Stimulated activated CD8-positive, alpha-beta memory T cell treated with anti-CD3 and anti-CD28 coated beads, Interleukin-4, amount 100 ng/mL, for 1 hour (primary cell): ENCODE measurements around the gene NANS.
"Not testable (repeated sequence)": the region's sequence is repeated elsewhere in the genome, so short reads cannot be mapped to it uniquely, and the experiment has no call there.

Experiments used
- DNase-seq, 2 donors: peaks; one replicate each; pipeline ENCODE4 v3.0.0-alpha.2; 2020; ENCODE audit warnings: low read depth in 2 of 2, low spot score in 1 of 2

NANS gene

GRCh38 chr9:98075332-98075805, 18.8 kb downstream of the NANS start:
- DNase-seq, result no peak

DNA sequence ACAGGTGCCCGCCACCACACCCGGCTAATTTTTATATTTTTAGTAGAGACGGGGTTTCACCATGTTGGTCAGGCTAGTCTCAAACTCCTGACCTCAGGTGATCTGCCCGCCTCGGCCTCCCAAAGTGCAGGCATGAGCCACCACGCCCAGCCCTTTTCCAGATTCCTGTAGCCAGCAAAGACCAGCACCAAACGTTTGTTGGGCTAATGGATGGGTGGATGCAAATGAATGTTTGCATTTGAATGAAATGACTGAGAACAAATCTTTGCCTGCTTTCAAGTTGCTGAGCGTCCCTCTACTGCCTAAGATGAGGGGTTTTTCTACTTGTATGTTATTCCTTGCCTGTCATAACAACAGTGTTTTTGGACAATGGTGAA, 20.0 kb downstream of the NANS start:
- DNase-seq, result not testable (repeated sequence)

DNA sequence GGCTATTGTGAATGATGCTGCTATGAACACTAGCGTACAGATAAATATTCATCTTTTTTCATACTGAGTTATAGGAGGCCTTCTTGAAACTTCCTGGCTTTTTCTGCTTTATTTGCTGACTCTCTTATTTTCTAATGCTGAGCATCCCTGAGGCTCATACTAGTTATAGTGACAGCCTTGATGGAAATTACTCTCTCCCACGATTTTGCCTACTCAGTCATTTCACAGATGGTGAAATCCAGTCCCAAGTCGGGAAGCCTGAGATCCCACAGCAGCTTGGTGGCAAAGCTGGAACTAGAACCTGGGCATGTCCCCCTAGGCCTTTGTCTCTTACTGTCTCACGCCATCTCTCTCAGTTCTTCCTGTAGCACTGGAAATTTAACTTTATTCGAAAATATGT, 22.4 kb downstream of the NANS start:
- DNase-seq, result no peak

DNA sequence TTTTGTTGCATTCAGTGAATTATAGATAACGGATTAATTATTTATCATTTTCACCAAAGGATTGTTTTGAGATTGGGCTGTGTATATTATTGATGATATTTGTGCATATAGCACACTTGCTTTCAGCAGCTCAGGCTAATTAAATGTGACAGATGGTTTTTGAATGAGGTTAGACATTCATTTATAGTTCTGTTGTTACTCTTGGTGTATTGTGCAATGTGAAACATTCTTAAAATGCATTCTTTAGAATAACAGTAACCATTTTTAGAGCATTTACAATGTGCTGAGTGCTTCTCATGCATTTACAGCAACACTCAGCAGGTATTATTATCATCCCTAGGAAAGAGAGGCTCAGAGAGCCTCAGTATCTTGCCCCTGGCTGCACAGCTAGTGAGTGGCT, 23.8 kb downstream of the NANS start:
- no peak for DNase-seq

- no peak for DNase-seq
These were observed 24.2 kb downstream of the NANS start for GRCh38 chr9:98080780-98081179.

DNA sequence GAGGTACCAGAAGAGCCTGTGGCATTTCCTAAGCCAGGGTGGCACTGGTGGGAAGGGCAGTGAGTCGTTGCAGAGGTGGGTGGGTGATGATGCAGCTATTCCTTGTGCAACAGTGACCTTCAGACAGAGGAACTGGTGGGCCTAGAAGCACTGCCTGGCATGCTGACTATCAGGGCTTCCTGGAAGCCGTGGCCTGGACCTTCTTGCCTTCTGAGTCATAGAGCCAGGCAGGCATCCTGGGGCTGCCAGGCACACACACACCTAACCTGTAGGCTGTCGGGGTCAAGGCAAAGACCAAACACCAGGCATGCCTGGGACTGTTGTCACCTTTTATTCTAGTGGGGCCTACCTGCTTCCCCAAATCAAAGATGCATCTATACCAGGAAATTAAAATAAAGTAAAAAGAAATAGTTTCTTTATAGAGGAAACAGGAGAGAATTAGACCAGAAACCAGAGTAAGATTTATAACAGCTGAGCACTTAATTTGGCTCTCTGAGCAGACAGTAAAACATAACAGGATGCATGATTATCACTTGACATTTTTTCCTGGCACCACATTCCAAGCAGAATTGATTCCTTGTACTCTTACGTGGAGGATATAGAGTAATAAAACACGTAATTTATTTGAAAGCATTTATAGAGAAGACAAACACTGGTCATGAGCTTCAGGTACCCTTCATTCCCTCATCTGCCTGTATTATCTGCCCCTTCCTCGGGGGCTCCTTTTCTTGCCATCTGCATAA, 25.1 kb downstream of the NANS start:
- no peak for DNase-seq

GRCh38 chr9:98083061-98083501, 26.5 kb downstream of the NANS start:
- no peak for DNase-seq

- no peak for DNase-seq
These were observed 27.1 kb downstream of the NANS start for GRCh38 chr9:98083566-98084183.

GRCh38 chr9:98084396-98084795, 27.9 kb downstream of the NANS start:
- DNase-seq, result no peak

GRCh38 chr9:98085058-98085457, 28.5 kb downstream of the NANS start:
- no peak for DNase-seq

GRCh38 chr9:98085944-98086343, 29.4 kb downstream of the NANS start:
- no peak for DNase-seq

DNA sequence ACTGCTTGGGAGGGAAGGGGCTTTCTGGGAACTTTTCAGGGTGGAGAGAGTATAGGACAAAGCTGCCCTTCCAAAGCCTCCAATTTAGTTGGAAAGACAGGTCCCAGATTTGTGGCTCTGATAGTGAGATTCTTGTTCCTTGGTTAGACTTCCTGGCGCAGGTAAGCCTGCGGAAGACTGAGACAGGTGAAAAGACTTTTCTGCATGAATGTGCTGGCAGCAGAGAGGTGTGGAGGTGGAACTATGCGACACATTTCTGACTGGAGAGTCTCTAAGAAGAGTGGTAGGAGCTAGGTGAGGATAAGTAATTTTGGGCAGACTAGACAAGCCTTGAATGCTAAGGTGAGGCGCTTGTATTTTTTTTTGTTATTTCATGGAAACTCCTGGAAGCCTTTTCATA, 29.9 kb downstream of the NANS start:
- DNase-seq, result no peak

DNA sequence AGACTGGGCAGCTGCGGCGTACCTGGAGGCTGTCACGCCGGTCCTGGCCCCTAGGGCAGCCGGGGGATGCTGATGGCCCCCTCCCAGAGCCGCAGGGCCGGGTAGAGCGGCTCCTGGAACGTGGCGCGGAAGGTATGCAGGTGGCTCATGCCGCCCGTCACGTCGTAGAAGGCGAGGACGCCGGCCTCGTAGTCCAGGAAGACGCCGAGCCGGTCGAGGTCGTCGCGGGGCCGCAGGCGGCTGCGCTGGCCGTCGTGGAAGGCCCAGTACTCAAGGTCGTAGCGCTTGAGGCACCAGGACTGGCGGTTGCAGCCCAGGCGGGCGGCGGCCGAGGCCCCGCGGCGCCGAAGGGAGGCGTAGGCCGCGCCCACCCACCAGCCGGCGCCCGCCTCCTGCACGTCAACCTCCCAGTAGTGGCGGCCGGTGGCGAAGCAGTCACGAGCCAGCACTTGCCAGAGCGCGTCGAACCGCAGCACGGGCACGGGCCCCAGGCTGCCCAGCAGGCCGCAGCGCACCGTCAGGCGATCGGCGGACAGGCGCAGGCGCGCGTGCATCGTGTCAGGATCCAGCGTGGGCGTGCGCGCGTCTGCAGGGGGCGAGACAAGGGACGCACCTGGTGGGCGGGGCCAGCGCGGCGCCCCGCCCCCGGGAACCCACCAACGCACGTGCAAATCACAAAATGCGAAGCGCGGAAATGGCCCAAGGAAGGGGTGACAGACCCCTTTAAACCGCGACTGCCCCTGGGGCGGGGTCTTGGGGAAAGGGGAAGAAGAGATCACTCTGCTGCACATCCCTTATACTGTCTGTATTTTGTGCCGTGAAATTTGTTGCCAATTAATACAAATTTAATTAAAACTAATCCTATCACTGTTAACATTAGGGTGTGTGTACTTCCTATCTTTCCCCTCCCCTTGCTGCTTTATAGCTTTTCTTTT, 31.2 kb downstream of the NANS start:
- DNase-seq, result no peak

GRCh38 chr9:98090674-98091073, 34.1 kb downstream of the NANS start:
- not testable (repeated sequence) for DNase-seq

DNA sequence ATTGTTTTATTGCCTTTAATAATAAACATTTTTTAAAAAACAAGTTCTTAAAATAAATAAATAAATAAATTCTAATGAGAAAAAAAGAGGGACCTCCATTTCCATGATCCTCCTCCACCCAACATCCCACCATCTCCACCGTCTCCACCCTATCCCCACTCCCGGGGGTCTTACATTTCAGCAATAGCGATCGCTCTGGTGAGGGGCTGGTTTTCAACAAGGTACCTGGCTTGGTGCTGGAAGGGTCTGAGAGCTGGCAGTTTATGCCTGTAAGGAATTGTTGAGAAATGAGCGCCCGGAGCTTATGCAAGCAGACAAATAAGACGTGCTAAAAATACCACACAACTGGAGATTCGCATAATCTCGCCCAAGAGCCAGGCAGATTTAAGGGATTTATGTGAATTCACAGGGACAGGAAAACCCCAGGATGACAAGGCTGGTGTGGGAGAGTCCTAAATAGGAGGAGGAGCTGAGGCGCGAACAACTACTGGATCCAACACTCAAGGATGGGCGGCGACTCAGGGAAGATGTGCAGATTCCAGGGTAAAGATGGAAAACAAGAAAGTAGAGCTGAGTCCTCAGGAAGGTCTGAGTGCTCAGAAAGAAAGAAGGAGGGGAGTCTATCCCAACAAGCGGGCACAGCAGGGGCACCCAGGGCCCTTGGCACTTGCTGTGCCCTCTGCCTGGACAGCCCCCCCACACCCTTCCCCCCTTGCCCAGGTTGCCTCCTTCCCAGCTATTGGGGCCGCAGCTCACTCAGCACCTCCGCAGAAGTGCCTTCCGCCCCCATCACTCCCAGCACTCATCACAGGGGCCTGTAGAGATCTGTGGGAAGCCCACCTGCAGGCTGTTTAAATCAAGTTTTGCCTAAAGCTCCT, 35.4 kb downstream of the NANS start:
- no peak for DNase-seq

DNA sequence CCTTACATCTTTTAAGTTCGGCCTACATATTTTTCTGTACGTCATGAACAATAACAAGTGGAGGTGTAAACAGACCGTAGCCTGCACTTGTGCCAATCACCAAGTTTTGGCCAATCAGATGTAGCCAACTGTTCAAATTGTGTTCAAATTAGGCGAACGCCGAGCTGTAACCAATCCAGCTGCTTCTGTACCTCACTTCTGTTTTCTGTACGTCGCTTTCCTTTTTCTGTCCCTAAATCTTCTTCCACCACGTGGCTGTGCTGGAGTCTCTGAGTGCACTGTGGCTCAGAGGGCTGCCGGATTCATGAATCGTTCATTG, 36.0 kb downstream of the NANS start:
- no peak for DNase-seq

DNA sequence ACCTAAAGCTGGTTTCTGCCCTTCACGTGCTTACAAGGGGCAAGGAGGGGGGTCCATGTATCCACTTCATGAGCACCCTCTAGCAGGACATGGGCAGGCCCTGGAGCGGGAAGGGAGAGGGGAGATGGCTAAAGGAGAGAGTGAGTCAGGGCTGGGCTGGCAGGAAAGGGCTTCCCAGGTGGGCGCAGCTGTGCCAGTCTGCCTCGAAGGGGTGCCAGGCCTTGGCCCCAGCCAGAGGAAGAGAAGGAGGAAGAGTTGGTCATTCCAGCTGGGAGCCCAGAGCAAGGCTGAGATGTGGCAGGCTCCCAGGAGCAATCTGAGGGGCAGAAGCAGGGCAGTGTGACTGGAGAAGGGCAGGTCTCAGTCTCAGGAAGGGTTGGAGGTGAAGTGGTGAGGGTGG, 37.8 kb downstream of the NANS start:
- DNase-seq, result no peak

DNA sequence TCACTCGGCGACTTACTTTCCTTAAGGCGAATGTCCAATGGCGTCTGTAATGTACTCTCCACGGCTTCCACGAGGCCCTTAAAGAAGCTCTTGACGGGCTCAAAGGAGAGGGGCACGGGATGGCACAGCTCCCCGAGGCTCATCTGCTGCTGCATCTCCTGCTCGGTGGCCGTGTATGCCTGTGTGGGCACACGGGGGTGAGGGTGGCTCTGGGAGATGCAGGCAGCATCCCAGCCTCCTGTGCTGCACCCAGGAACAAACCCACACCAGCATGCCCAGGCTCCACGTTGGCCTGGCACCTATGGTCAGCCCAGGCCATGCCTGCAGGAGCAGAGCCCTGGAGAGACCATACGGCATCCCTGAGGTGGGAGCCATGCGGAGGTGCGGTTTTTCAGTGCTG, 38.3 kb downstream of the NANS start:
- DNase-seq, result no peak

- no peak for DNase-seq
These were observed 38.9 kb downstream of the NANS start for GRCh38 chr9:98095401-98095800.

DNA sequence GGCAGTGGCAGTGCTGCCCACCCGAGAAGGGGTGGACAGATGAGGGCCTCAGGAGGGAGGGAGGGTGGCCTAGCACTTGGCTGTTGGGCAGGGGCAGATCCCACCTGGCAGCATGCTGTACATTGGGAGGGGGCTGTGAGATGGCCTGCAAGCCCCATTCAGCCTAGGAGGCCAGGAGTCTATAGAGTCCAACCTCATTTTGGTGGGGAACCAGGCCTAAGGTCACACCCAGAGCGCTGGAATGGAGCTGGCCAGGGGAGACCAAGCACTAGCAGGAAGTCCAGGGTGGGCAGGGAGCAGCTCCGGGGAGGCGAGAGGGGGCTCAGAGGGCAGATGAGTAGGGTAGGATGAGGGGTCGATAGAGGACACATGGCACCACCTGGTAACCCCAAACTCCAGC, 39.6 kb downstream of the NANS start:
- DNase-seq, result no peak

- DNase-seq, result no peak
These were observed 41.3 kb downstream of the NANS start for GRCh38 chr9:98097836-98098235.
